SH-SY5Y (cell line): ENCODE data around the gene CALHM3.

Experiments used
- GATA2 ChIP-seq: IDR thresholded peaks from 2 replicates; pipeline ENCODE4 v1.6.1; 2011; ENCODE audit warnings: mild to moderate bottlenecking, low read depth, low read length
- GATA3 ChIP-seq: IDR thresholded peaks from 2 replicates; pipeline ENCODE4 v1.6.1; 2011; ENCODE audit warnings: low read depth, mild to moderate bottlenecking, low read length, moderate library complexity

DNA sequence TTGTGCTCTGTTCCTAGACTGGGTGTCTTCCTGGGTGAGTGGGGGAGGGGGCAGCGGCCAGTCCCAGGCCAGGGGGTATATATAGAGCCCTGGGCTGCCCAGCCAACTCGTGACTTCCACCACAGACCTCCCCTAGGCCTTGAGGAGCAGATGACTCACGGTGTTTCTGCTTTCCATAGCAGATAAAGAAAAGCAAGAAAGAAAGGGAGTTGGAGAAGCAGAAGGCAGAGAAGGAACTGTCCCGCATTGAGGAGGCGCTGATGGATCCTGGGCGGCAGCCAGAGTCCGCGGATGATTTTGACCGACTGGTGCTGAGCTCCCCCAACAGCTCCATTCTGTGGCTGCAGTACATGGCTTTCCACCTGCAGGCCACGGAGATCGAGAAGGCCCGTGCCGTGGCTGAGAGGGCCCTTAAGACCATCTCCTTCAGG, 37.0 kb downstream of the CALHM3 start:
- TF ChIP-seq GATA2 (no peak), GATA3 (no peak)
